DMS153 (cell line): ENCODE data around the gene DPP4.
"Not testable (repeated sequence)": the region's sequence is repeated elsewhere in the genome, so short reads cannot be mapped to it uniquely, and the experiment has no call there.

Experiments used
- DNase-seq: peaks from one replicate; lab custom pipeline; 2025; lab: John Stamatoyannopoulos, UW

Gene DPP4

GRCh38 chr2:162057426-162057825, 16.6 kb downstream of the DPP4 start:
- DNase-seq, result no peak

- DNase-seq, result no peak
These were observed 17.1 kb downstream of the DPP4 start for GRCh38 chr2:162056796-162057399.

GRCh38 chr2:162053808-162054155, 20.2 kb downstream of the DPP4 start:
- no peak for DNase-seq

GRCh38 chr2:162053066-162053807, 20.8 kb downstream of the DPP4 start:
- no peak for DNase-seq

GRCh38 chr2:162050513-162050961, 23.5 kb downstream of the DPP4 start:
- no peak for DNase-seq

- DNase-seq, result not testable (repeated sequence)
These were observed 24.9 kb downstream of the DPP4 start for GRCh38 chr2:162049089-162049488.

GRCh38 chr2:162044586-162044985, 29.4 kb downstream of the DPP4 start:
- DNase-seq, result no peak

- no peak for DNase-seq
These were observed 30.9 kb downstream of the DPP4 start for GRCh38 chr2:162043132-162043531.

- DNase-seq, result no peak
These were observed 32.5 kb downstream of the DPP4 start for GRCh38 chr2:162041485-162041884.

- DNase-seq, result no peak
These were observed 35.3 kb downstream of the DPP4 start for GRCh38 chr2:162038725-162039124.

GRCh38 chr2:162037886-162038285, 36.1 kb downstream of the DPP4 start:
- no peak for DNase-seq

GRCh38 chr2:162037028-162037795, 36.8 kb downstream of the DPP4 start:
- DNase-seq, result no peak

- no peak for DNase-seq
These were observed 38.0 kb downstream of the DPP4 start for GRCh38 chr2:162035981-162036380.

GRCh38 chr2:162030363-162031190, 43.4 kb downstream of the DPP4 start:
- no peak for DNase-seq

- DNase-seq, result no peak
These were observed 44.6 kb downstream of the DPP4 start for GRCh38 chr2:162029287-162029901.

GRCh38 chr2:162028511-162028910, 45.5 kb downstream of the DPP4 start:
- no peak for DNase-seq

GRCh38 chr2:162025121-162025911, 48.7 kb downstream of the DPP4 start:
- no peak for DNase-seq

- no peak for DNase-seq
These were observed 51.6 kb downstream of the DPP4 start for GRCh38 chr2:162022290-162022945.

- no peak for DNase-seq
These were observed 52.4 kb downstream of the DPP4 start for GRCh38 chr2:162021516-162022058.

GRCh38 chr2:162018530-162018929, 55.5 kb downstream of the DPP4 start:
- no peak for DNase-seq
